Stimulated activated CD4-positive, alpha-beta T cell treated with anti-CD3 and anti-CD28 coated beads, Interleukin-4, amount 100 ng/mL, for 4 hours (primary cell): ENCODE results near the gene EPHA3.

Source experiments
- DNase-seq, 2 experiments: peaks; one replicate each; pipeline ENCODE4 v3.0.0-alpha.2; 2020

The EPHA3 gene

DNA sequence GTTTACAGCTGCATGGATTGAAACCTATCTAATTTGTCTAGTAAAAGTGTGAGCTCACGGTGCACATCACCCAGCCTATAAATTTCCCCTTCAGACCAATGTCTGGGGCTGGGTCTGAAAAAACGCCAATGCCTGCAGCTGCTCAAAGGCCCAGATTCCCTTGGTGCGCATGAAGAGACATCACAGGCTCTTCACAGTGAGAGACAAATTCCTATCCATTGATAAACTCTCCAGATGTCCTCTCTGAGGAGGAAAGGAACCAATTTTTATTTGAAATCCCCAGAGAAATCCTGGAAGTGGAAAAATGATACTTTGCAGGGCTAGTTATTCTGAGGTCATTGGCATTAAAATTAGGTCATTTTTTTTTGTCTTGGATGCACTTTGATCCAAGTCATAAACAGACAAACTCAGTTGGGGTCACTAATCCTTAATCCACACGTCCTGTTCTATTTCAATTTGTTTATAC lies 360.5 kb downstream of the EPHA3 start:
- DNase-seq: no peak

- no peak for DNase-seq
Observed at GRCh38 chr3:89472101-89472500, 364.7 kb downstream of the EPHA3 start.

DNA sequence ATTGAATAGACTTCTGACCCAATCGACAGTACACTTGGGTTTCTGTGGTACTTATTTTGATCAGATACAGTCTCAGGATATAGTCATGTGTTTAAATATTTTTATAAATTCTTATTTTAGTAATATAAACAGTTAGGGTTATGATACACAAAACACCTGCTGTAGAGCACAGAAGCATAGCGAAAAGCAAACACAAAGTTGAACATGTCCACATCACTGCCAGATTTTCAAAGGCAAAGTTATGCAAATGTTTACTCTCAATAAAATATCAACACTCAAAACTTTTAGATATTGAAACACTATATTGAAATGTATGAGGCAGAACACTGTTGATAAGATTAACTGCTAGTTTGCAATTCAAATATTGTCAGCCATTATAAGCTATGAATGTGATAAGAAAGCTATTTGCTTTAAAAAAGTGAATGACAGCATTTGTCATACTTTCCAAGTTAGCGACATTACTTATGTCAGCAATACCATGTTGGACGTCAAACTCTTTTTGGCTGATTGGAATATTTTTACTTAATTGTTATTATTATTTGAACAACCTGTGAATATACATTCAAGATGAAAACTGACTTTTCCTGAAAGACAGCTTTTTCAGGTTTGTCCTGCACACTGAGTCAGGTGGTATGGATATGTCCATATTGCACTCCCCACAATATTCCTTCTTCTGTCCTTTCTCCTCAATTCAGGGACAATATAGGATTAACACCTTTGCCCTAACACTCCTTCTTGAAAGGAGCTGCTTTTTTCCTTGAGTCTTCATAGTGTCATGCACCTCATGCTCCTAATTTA lies 367.1 kb downstream of the EPHA3 start:
- no peak for DNase-seq

DNA sequence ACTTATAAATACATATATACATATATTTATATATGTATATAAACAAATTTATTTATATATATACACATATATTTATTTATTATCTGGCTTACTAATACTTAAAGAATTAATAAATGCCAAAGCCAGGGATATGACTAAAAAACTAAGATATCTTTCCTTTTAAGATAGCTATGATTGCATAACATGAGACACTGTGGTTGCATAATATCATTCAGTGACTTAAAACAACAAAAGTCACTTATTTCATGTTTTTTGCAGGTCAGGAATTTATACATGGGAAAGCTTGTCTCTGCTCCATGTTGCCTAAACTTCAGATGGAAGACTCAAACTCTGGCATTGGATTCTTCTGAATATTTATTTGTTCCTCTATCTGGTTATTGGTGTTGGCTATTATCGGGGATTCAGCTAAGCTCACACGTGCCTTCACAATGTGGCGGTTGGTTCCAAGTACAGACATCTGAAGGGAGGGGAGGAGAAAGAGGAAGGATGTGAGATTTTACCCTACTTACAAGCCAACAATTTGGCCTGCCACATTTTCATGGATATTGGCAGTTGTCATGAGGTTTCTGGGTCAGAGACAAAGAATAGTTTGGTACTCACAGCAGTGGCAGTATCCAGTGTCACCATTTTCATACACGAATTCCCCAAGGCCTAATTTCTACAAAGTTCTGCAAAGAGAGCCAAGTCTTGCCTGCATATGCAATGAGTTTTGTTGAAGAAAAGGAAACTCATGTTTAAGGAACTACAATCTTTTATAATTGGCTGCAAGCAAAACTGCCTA lies 381.6 kb downstream of the EPHA3 start:
- no peak for DNase-seq

DNA sequence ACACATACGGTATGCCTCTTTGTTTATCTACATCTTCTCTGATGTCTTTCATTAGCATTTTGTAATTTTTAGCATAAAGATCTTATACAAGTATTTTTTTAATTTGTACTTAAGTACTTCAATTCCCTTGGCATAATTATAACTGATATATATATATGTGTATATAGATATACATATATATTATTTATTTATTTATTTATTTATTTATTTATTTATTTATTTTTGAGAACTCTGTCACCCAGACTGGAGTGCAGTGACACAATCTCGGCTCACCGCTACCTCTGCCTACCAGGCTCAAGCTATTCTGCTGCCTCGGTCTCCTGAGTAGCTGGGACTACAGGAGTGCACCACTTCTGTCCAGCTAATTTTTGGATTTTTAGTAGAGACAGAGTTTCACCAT lies 382.7 kb downstream of the EPHA3 start:
- no peak for DNase-seq

- DNase-seq: no peak
Observed at GRCh38 chr3:89494734-89495133, 387.3 kb downstream of the EPHA3 start.

DNA sequence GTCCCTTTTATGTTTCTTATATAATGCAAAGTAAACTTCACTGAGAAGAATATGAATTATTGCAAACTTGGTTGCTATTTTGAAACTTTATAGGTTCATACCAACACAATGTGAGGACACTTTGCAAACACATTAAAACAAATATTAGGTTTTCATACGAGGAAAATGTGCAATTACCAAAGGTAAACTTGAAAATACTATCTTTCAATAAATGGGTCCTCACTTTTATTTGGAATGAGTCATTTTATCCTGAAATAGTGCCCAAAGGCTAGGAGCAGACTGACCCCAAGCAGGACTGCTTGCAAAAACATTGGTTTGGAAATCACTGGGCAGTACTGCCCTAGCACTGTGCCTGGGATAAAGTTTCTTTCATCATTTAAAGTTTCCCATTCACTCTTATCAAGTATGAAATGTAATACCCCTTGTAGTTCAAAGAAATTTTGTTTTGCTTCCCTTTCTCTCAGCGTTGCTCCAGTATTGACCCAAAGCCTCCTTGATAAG lies 396.5 kb downstream of the EPHA3 start:
- no peak for DNase-seq

- no peak for DNase-seq
Observed at GRCh38 chr3:89504432-89504831, 397.0 kb downstream of the EPHA3 start.

DNA sequence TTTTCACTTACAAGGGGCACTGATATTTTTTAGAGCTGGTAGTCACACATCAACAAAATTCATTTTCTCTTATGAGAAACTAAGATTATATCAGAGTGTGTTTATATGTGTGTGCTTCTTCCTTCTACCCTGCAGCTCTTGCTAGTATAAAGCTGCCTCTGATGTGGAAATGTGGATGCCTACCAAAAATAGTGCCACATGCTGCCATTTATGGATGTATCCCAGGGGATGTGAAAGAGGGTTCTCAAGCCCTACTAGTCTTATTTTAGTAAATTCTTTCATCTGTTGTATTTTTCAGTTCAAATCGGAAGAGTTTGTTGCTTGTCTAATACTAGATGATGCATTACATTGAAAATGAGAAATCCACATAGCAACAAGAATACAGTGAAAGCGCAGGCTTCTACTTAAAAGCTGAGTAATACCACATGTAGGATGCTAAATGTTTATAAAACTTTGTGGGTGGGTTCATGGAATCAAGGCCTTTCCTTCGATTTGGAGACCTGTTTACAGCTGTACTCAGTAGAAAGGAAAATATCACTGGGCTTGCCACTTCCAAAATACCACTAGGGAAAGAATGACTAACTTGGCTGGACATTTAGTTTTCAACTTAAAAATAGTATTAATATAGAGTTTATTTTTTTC lies 399.2 kb downstream of the EPHA3 start:
- DNase-seq: no peak

GRCh38 chr3:89521328-89521727 lies 413.9 kb downstream of the EPHA3 start:
- DNase-seq: no peak

GRCh38 chr3:89522155-89522554 lies 414.7 kb downstream of the EPHA3 start:
- no peak for DNase-seq

DNA sequence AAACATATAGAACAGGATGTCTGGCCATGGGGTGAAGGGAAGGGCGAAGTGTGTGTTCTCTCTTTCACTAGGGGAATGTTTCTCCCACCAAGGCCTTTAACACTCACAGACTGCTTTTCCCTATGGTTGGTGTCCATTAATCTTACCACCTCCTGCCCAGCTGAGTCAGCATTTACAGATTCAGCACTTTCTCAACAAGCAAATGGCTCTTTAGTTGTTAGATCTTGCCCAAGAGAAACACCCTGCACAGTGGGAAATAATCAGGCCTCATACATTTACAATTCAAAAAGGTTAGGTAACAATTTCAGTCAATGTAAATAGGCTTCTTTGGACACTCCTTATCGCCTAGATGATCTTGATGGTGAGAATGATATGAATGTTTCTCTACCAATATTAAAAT lies 418.2 kb downstream of the EPHA3 start:
- no peak for DNase-seq

- no peak for DNase-seq
Observed at GRCh38 chr3:89527736-89528305, 420.4 kb downstream of the EPHA3 start.
